Measurements from ENCODE around the gene SORCS2. TPM values are rescaled to one million over a fixed set of nuclear protein-coding genes. Genes with fewer than 3 reads are reported as not detected.

The SORCS2 gene
- total and polyA plus RNA-seq, 2 donors (not counting 1 experiment from before 2014, with no cell fraction given), result not detected

GRCh38 chr4:7739918-7740865 is 547.9 kb downstream of the SORCS2 start:
- no peak for ATAC-seq (ENCODE audit: low read depth)
- H3K36me3 ChIP-seq (replicated peaks in 1 of 2; ENCODE audit: control extremely low read depth in 1 of 2, control insufficient read depth in 1 of 2, extremely low read depth in 1 of 2, insufficient read depth in 2 of 2, low read length in 1 of 2), result no peaks in the 10 kb centered on the region
- H2AFZ ChIP-seq (ENCODE audit: insufficient read depth, low read depth, low read length, poor library complexity, severe bottlenecking), result no peak overlapping the region
- 83% methylated on average over 44 of the region's 45 CpGs for WGBS (ENCODE audit: insufficient coverage)
- CTCF ChIA-PET, result no interaction called here
- no peaks in the 10 kb centered on the region for H3K79me2 ChIP-seq (ENCODE audit: control insufficient read depth, insufficient read depth, low read length)
- Mint-ChIP-seq H3K4me3 (no peak overlapping the region), H3K27ac (no peak overlapping the region), H3K9me3 (ENCODE audit: insufficient read depth) (no peaks in the 10 kb centered on the region), H3K4me1 (no peaks in the 10 kb centered on the region), H3K27me3 (no peaks in the 10 kb centered on the region)
- H3K4me2 ChIP-seq (replicated peaks; ENCODE audit: low read depth, low read length, poor library complexity, severe bottlenecking), result no peak overlapping the region
- H3K4me3 ChIP-seq (ENCODE audit: control extremely low read depth in 1 of 5, extremely low read depth in 1 of 5, insufficient read depth in 1 of 5, low read depth in 2 of 5, low read length in 4 of 5), result no peak overlapping the region
- no peaks in the 10 kb centered on the region for H3K4me1 ChIP-seq (ENCODE audit: control insufficient read depth in 2 of 2, insufficient read depth in 2 of 2, low read length in 2 of 2)
- no peak overlapping the region for H3K27ac ChIP-seq (ENCODE audit: low read length in 2 of 2)
- no peaks in the 10 kb centered on the region for H4K20me1 ChIP-seq (ENCODE audit: control insufficient read depth, insufficient read depth, low read length, poor library complexity, severe bottlenecking)
- no peak overlapping the region for H3K9ac ChIP-seq (ENCODE audit: low read length)
- intact Hi-C loops (cut with micrococcal nuclease), result no loop called here
- POLR2A ChIA-PET, result no interaction called here
- no peaks in the 10 kb centered on the region for H3K27me3 ChIP-seq (replicated peaks in 1 of 4; ENCODE audit: control extremely low read depth in 1 of 4, control insufficient read depth in 3 of 4, insufficient read depth in 4 of 4, low read length in 3 of 4)
- DNase-seq, result no peak
- H3K9me3 ChIP-seq (ENCODE audit: control extremely low read depth in 1 of 3, control insufficient read depth in 2 of 3, insufficient read depth in 1 of 3, low read length in 2 of 3), result peaks cover 0 to 24% (median 0%) of the 10 kb centered on the region in 3 donors
- TF ChIP-seq EZH2 (IDR thresholded peaks at IDR 0.05; ENCODE audit: borderline replicate concordance, insufficient read depth, low read depth, low read length, poor library complexity, severe bottlenecking) (no peak), CTCF (IDR thresholded peaks at IDR 0.05) (no peak)

GRCh38 chr4:7740866-7741525 is 548.7 kb downstream of the SORCS2 start:
- H3K27ac ChIP-seq (ENCODE audit: low read length in 2 of 2), result no peak overlapping the region
- Mint-ChIP-seq H3K27me3 (no peaks in the 10 kb centered on the region), H3K9me3 (ENCODE audit: insufficient read depth) (no peaks in the 10 kb centered on the region), H3K4me1 (no peaks in the 10 kb centered on the region), H3K4me3 (no peak overlapping the region), H3K27ac (no peak overlapping the region)
- intact Hi-C loops (cut with micrococcal nuclease), result no loop called here
- no peaks in the 10 kb centered on the region for H4K20me1 ChIP-seq (ENCODE audit: control insufficient read depth, insufficient read depth, low read length, poor library complexity, severe bottlenecking)
- H3K4me1 ChIP-seq (ENCODE audit: control insufficient read depth in 2 of 2, insufficient read depth in 2 of 2, low read length in 2 of 2), result no peaks in the 10 kb centered on the region
- H3K36me3 ChIP-seq (replicated peaks in 1 of 2; ENCODE audit: control extremely low read depth in 1 of 2, control insufficient read depth in 1 of 2, extremely low read depth in 1 of 2, insufficient read depth in 2 of 2, low read length in 1 of 2), result no peaks in the 10 kb centered on the region
- H3K9me3 ChIP-seq (ENCODE audit: control extremely low read depth in 1 of 3, control insufficient read depth in 2 of 3, insufficient read depth in 1 of 3, low read length in 2 of 3), result peaks cover 0 to 24% (median 0%) of the 10 kb centered on the region in 3 donors
- no peaks in the 10 kb centered on the region for H3K79me2 ChIP-seq (ENCODE audit: control insufficient read depth, insufficient read depth, low read length)
- no peak overlapping the region for H2AFZ ChIP-seq (ENCODE audit: insufficient read depth, low read depth, low read length, poor library complexity, severe bottlenecking)
- 97% methylated on average over 13 of the region's 19 CpGs for WGBS (ENCODE audit: insufficient coverage)
- H3K9ac ChIP-seq (ENCODE audit: low read length), result no peak overlapping the region
- ATAC-seq (ENCODE audit: low read depth), result no peak
- no peak for DNase-seq
- H3K4me3 ChIP-seq (ENCODE audit: control extremely low read depth in 1 of 5, extremely low read depth in 1 of 5, insufficient read depth in 1 of 5, low read depth in 2 of 5, low read length in 4 of 5), result no peak overlapping the region
- H3K27me3 ChIP-seq (replicated peaks in 1 of 4; ENCODE audit: control extremely low read depth in 1 of 4, control insufficient read depth in 3 of 4, insufficient read depth in 4 of 4, low read length in 3 of 4), result no peaks in the 10 kb centered on the region
- no peak for TF ChIP-seq EZH2 (IDR thresholded peaks at IDR 0.05; ENCODE audit: borderline replicate concordance, insufficient read depth, low read depth, low read length, poor library complexity, severe bottlenecking)
- TF ChIP-seq CTCF (IDR thresholded peaks at IDR 0.05), result no peak
- CTCF ChIA-PET, result no interaction called here
- POLR2A ChIA-PET, result no interaction called here
- no peak overlapping the region for H3K4me2 ChIP-seq (replicated peaks; ENCODE audit: low read depth, low read length, poor library complexity, severe bottlenecking)
